ENCODE data around the gene C10orf53. TPM values are rescaled to one million over a fixed set of nuclear protein-coding genes. Genes with fewer than 3 reads are reported as not detected.

The C10orf53 gene
- total RNA-seq, 6 experiments from 2014 or later, result not detected

DNA sequence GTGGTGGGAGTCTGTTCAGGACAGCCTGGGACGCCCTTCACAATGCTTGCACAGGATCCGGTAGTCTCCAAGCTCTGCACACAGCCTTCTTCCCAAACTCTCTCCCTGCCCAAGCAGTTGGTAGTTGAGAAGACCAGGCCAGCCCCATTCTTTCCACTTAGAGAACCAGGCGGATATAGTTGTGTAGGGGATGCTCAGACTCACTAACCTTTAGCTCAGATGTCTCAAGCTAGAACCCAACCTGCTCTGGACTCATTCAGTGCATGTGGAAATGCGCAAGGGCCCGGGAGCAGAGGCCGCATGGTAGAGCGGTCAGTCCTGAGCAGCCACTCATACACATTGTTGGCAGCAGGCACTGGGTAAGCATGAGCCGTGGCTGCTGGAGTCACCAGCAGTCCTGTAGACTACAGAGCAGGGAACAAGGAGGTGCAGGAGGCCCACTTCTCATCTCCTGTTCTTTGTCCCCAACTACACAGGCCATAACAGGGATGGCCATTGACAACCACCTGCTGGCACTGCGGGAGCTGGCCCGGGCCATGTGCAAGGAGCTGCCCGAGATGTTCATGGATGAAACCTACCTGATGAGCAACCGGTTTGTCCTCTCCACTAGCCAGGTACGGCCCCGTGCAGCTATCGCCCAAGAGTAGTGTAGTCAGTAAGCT, 17.2 kb upstream of the C10orf53 start:
- peak in 1 of 4 donors; percentile 32 for ATAC-seq
- 67% methylated on average over 7 of the region's 15 CpGs for WGBS (ENCODE audit: insufficient coverage, low coverage, low lambda C conversion rate, missing lambda C conversion rate)

DNA sequence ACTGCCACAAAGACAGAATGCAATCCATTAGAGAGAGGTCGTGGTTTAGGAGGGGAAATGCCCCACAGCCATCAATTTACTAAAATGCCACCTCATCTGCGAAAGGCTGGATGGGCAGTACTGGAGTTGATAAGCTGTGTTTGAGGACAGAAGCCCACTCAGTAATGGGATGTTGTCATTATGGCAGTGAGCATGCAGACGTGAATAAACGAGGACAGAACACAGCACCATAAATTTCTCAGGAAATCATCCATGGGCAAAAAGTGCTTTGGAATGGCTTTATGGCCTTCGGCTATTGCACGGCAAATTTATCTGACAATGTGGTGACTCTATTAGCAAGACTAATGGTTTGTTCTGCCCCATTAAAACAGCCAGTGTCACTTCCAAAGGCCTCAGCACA, 15.9 kb upstream of the C10orf53 start:
- Histone ChIP-seq H3K4me1 (no peaks in the 10 kb centered on the region), H3K27ac (no peak overlapping the region), H3K27me3 (no peaks in the 10 kb centered on the region), H3K4me3 (no peak overlapping the region), H3K9me3 (no peaks in the 10 kb centered on the region), H3K36me3 (no peaks in the 10 kb centered on the region)
- 66% methylated on average over 5 of the region's 6 CpGs for WGBS (ENCODE audit: insufficient coverage, low coverage, low lambda C conversion rate, missing lambda C conversion rate)
- ATAC-seq, result no peak
- no peak for DNase-seq
- intact Hi-C loops (cut with DNase I), result no loop called here
- no peak for TF ChIP-seq POLR2A (IDR thresholded peaks at IDR 0.05)
- TF ChIP-seq, protein P1, sequence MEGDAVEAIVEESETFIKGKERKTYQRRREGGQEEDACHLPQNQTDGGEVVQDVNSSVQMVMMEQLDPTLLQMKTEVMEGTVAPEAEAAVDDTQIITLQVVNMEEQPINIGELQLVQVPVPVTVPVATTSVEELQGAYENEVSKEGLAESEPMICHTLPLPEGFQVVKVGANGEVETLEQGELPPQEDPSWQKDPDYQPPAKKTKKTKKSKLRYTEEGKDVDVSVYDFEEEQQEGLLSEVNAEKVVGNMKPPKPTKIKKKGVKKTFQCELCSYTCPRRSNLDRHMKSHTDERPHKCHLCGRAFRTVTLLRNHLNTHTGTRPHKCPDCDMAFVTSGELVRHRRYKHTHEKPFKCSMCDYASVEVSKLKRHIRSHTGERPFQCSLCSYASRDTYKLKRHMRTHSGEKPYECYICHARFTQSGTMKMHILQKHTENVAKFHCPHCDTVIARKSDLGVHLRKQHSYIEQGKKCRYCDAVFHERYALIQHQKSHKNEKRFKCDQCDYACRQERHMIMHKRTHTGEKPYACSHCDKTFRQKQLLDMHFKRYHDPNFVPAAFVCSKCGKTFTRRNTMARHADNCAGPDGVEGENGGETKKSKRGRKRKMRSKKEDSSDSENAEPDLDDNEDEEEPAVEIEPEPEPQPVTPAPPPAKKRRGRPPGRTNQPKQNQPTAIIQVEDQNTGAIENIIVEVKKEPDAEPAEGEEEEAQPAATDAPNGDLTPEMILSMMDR (IDR thresholded peaks at IDR 0.05), result no peak

More for the DNA sequence above, 17.2 kb upstream of the C10orf53 start:
- H3K36me3 ChIP-seq, result no peaks in the 10 kb centered on the region
- H3K4me3 ChIP-seq, result no peak overlapping the region
- no peak overlapping the region for H3K27ac ChIP-seq
- H3K9me3 ChIP-seq, result no peaks in the 10 kb centered on the region
- no peaks in the 10 kb centered on the region for H3K4me1 ChIP-seq
- TF ChIP-seq, protein P1 (IDR thresholded peaks at IDR 0.05), result no peak
- no peak for TF ChIP-seq POLR2A (IDR thresholded peaks at IDR 0.05)
- intact Hi-C loops (cut with DNase I), result no loop called here
- H3K27me3 ChIP-seq, result no peaks in the 10 kb centered on the region
- no peak for DNase-seq

DNA sequence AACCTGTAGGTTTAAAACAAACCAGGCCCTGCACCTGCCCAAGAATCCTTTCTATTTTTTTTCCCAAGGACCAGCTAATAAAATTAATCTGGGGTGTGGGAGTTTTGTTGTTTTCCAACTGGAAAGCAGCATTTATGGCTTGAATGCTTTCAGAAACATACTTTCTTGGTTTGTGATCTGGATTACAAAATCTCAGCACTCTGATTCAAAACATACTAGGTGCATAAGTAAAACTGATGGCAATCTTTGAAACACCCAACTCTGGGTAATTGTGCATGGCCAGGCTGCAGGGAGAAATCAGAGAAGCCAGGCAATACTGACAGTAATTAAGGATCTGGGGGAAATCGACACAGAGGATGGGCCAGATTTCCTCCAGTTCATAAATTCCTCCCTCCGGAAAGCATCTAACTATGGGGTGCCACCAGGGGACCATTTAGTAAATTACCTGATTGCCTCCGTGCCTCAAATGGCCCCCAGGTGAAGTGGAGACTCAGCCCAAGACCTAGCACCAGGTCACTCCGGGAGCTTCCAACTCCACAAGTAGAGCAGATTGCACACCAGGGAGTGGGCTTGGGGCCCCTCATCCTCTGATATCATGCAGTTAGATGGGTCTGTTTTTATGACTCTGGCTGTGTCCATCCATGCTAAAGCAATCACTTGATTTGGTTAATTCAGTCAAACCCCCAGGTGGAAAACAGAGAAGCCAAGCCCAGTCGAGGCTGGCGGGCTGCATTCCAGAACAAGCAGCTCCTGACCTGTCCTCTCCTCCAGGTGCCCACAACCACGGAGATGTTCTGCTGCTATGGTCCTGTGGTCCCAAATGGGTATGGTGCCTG, 15.2 kb upstream of the C10orf53 start:
- no peak for TF ChIP-seq POLR2A (IDR thresholded peaks at IDR 0.05)
- TF ChIP-seq, protein P1 (IDR thresholded peaks at IDR 0.05), result no peak
- ATAC-seq (no peak), DNase-seq (no peak)
- Histone ChIP-seq H3K27ac (no peak overlapping the region), H3K4me1 (no peaks in the 10 kb centered on the region), H3K36me3 (no peaks in the 10 kb centered on the region), H3K27me3 (no peaks in the 10 kb centered on the region), H3K4me3 (no peak overlapping the region), H3K9me3 (no peaks in the 10 kb centered on the region)
- intact Hi-C loops (cut with DNase I), result no loop called here
- 43% methylated on average over 1 of the region's 7 CpGs for WGBS (ENCODE audit: insufficient coverage, low coverage, low lambda C conversion rate, missing lambda C conversion rate)

DNA sequence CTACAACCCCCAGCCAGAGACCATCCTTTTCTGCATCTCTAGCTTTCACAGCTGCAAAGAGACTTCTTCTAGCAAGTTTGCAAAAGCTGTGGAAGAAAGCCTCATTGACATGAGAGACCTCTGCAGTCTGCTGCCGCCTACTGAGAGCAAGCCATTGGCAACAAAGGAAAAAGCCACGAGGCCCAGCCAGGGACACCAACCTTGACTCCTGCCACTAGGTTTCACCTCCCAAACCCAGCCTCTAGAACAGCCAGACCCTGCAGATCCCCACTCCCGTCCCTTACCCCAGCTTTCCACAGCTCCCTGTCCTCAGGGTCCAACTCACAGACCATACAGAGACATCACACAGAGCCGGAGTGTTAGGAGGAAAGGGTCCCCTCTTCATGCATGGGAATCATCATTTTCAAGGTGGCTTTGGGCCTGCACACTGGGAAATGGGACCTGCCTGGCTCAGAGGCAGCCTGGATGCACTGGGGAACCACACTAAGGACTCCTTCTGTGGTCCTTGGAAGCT, 14.6 kb upstream of the C10orf53 start:
- no peak overlapping the region for H3K27ac ChIP-seq
- ATAC-seq, result no peak

More for the DNA sequence above, 14.6 kb upstream of the C10orf53 start:
- intact Hi-C loops (cut with DNase I), result no loop called here
- Histone ChIP-seq H3K36me3 (no peaks in the 10 kb centered on the region), H3K4me3 (no peak overlapping the region), H3K4me1 (no peaks in the 10 kb centered on the region), H3K9me3 (no peaks in the 10 kb centered on the region), H3K27me3 (no peaks in the 10 kb centered on the region)
- DNase-seq, result no peak
- WGBS (ENCODE audit: insufficient coverage, low coverage, low lambda C conversion rate, missing lambda C conversion rate), result no CpG with 5 or more reads among the region's 4 CpGs
- no peak for TF ChIP-seq POLR2A (IDR thresholded peaks at IDR 0.05)
- TF ChIP-seq, protein P1 (IDR thresholded peaks at IDR 0.05), result no peak

Data from right lobe of liver (tissue), 6 donors.